NCI-H2081 (cell line): ENCODE measurements around the gene PFDN1.

Experiments used
- DNase-seq, 2 experiments: peaks; one replicate each; lab custom pipeline; 2025; lab: John Stamatoyannopoulos, UW

The PFDN1 gene

DNA sequence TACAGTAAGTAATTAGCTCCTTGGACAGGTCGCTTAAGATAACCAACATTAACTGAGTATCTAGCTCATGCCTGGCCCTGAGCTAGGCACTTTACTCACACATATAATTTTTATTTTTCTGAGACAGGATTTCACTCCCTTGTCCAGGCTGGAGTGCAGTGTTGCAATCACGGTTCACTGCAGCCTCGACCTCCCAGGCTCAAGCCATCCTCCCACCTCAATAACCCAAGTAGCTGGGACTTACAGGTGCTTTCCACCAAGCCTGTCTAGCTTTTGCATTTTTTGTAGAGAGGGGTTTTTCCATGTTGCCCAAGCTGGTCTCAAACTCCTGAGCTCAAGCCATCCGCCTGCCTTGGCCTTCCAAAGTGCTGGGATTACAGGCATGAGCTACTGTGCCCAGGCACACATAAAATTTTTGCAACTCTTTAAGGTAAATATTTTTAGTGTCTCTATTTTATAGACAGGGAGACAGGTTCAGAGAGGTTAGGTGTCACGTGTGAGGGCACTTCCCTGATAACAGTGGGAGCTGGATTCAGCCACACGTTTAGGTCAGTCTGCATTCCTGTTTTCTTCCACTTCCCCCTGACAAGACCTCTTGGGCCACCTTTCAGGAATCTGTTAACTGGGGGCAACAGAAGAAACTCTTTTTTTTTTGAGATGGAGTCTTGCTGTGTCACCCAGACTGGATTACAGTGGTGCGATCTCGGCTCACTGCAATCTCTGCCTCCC is 25.3 kb upstream of the PFDN1 start:
- DNase-seq: no peak

DNA sequence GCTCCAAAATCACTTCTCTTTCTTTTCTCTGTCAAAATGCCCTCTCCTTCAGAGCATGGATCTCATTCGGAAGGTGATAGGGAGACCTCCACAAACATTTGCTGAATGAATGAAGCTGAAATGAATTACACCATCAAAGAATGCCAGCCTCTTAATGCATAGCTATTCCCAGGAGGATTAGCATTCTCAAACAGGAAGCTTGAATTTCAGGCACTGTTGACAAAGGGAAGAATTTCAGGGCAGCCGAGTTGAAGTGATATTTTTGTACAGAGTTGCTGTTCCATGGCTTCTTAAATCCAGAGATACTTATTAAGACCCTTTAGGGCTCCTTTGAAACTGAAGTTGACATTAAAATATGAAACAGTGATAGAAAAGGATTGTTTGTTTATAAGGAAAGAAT is 24.7 kb upstream of the PFDN1 start:
- DNase-seq: peak in 1 of 2 experiments; percentile 2

DNA sequence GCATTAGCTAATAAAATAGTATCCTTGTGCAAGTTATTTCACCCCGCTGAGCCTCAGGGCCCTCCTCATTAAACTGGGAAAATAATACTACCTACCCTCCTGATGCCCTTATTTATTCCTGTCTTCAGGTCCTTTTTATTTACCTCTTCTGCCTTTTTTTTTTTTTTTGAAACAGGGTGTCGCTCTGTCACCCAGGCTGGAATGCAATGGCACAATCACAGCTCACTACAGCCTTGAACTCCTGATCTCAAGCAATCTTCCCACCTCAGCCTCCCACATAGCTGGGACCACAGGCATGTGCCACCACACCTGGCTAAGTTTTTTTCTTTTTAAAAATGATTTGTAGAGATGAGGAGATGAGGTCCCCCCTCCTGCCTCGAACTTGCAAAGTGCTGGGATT is 22.6 kb upstream of the PFDN1 start:
- no peak for DNase-seq

DNA sequence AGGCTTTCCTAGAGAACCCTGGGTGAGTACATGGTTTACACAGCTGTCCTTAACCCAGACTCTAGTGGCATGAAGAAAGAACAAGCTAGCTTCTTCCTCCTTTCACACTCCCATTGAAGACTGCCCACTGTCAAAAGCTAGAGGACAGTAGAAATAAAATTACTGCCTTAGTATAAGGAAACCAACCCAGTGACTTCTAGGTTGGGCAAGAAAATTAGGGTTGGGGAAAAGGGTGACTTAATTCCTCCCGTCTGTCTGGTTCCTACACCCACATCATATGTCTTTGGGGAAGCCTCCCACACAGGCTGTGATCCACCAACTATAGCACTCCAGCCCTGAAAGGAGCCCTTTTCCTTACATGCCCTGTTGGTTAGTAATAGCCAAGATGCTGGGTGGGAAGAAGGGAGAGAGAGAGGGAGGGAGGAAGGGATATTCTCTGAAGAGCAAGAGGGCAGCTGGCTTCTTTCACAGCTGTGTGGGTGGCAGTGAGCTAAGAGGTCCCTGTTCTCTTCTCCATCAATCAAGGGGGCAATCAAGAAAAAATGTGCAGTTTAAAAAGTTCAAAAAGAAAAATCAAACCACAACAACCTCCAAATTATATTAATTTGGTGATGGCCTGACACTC is 21.8 kb upstream of the PFDN1 start:
- no peak for DNase-seq

DNA sequence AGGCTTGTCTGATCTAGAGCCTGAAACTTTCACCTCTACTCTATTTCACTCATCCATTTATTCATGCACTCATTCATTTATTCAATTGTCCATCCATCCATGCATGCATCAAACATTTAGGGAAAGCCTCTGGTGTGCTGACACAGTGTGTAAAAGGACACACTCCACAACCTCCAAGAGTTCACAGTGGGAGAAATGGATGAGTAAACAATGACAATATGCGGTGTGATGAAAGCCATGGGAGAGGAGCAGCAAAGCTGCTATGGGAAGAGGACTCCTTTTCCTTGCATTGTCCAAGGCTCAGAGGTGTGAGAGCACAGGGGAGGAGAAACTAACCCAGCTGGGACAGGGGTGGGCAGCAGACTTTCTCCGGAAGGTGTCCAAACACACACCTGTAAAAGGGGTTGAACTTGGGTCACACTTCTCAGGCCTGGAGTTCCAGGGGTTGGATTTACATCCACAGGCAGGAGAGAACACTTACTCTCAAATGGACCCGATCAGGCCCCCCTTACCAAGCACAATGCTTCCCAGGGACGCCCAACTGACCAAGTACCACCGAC is 21.2 kb upstream of the PFDN1 start:
- DNase-seq: peak in 1 of 2 experiments; percentile 28

DNA sequence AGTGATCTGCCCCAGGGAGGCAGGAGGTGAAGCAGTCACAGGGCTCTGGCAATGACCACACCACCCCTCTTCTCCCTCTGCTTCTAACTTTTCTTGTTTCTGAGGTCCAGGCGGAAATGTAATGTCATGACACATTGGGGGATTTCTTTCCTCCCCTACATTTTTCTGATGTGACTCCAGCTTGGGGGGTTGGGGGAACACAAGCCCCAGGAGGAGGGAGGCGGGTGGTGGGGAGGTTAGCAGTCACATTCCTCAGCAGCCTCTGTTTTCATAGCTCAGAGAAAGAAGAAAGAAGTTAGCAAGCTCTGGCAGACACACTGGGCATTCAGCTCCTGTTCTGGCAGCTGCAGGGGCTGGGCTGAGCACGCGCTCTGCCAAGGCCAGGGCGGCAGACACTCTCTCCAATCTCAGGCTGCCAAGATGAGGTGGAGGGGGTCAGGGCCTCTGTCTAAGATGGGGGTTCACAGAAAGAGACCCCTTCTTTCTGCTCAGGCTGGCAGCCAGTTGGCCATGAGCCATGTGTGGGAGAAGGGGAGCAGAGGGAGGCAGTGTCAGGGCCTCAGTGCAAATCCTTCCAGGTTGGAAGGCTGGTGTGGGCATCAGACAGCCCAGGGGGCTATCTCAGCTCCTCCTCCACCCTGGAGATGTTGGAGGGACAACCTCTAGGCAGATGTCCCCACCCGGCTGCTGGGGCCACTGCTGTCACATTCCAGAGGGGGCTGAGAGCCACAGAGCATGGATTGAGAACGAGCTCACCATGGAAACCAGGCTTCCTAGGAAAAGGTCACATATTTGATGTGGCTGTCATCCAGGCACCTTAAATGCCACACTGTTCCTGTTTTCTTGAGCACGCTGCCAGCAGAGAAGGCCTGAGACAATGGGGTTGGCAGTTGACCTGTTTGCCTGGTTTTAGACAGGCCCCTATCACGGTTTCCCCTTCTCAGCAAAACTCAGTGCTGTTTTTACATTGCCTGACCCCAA is 20.1 kb upstream of the PFDN1 start:
- DNase-seq: peak in 1 of 2 experiments; percentile 28

DNA sequence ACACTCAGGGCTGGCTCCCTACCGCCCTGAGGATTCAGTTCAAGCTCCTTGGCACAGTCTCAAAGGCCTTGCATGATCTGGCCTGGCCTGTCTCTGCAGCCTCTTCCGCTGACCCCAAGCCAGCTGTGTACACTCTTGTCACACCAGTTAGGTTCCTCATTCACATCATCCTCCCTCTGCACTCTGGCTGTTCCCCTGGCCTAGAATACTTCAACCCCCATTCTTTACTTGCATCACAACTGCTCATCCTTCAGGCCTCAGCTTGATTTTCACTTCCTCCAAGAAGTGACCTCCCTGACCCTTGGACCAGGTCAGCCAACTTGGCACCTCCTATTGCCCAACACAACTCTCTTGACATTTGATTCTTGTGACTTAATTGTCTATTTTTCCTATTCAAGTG is 18.9 kb upstream of the PFDN1 start:
- no peak for DNase-seq

GRCh38 chr5:140319833-140320232 is 16.9 kb upstream of the PFDN1 start:
- no peak for DNase-seq

GRCh38 chr5:140318792-140319191 is 15.9 kb upstream of the PFDN1 start:
- DNase-seq: no peak

- no peak for DNase-seq
Observed at GRCh38 chr5:140317859-140318258, 15.0 kb upstream of the PFDN1 start.

DNA sequence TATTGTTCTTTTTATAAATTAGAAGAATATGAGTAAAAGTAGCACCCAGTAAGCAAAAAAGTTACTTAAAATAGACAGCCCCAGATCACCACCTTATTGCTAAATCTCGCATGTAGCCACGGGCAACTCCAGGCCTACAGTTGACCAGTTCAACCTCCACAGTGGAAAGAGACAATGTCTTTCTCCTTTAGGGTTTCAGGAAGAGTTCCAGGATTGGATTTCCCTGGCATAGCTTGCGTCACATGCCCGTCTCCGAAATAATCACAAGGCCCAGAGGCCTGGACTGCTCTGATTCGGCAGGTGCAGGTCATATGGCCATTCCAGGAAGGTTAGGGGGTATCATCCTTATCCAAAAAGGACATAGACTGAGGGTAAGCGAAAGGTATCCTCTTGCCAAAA is 9.9 kb upstream of the PFDN1 start:
- DNase-seq: no peak

DNA sequence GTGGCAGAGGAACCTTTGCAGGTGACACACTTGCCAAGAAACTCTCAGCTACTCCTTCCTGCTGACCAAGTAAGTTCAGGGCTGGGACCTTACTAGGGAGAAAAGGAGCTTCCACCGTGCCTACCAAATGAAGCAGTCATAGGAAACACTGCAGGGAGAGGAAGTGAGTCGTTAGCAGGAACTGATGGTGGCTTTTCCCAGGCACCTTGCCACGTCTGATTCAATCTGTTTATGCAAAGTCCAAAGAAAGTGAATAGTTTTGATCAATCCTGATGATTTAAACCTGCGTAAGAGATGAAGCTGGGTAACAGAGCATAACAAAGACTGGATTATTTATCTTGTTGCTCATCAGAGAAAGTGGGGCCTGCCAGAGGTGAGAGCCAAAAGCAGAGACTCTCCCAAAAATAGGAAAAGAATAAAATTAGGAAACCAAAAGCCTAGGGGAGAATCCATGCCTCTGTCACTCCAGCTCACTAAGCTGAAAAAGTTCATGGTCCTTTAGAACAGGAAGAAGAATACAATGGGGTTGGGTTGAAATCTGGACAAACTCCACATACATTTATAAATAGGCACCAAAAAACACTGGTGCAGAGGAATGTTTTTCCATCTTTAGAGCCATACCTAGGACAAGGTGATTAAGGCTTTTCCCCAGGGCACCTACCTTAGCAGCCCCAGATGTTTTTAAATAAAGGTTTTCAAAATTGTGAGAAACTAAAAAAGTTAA is 9.3 kb upstream of the PFDN1 start:
- no peak for DNase-seq

- no peak for DNase-seq
Observed at GRCh38 chr5:140311011-140311467, 8.1 kb upstream of the PFDN1 start.

GRCh38 chr5:140310434-140310833 is 7.5 kb upstream of the PFDN1 start:
- no peak for DNase-seq

GRCh38 chr5:140309706-140310249 is 6.9 kb upstream of the PFDN1 start:
- DNase-seq: no peak

GRCh38 chr5:140305471-140305870 is 2.6 kb upstream of the PFDN1 start:
- no peak for DNase-seq

DNA sequence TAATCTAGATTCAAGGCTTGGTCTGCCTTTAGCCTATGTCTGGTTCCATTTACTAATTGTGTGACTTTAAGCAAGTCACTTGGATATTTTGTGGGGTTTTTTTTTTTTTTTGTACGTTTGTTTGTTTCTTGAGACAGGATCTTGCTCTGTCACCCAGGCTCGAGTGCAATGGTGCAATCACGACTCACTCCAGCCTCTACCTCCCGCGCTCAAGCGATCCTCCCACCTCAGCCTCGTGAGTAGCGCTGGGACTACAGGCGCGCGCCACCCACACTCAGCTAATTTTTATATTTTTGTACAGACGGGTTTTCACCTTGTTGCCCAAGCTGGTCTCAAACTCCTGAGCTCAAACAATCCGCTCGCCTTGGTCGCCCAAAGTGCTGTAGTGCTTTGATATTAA is 1.1 kb upstream of the PFDN1 start:
- DNase-seq: no peak

DNA sequence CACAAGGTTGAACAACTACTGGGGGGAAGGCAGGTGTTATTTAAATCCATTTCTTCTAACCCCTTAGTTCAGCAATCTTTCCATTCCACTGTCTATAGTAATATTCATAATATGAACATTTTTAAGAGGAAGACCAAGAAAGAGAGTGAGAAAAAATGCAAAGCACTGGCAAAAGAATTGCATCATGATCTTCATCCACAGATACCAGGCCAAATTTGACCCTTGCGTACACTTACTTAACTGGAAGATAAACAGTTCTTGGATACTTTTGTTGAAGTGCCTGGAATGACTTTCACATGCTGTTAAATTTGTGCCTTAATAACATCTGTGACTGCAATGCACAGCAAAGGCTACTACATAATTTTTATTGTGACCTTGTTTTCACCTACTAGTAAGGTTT is 1.8 kb downstream of the PFDN1 start:
- no peak for DNase-seq

DNA sequence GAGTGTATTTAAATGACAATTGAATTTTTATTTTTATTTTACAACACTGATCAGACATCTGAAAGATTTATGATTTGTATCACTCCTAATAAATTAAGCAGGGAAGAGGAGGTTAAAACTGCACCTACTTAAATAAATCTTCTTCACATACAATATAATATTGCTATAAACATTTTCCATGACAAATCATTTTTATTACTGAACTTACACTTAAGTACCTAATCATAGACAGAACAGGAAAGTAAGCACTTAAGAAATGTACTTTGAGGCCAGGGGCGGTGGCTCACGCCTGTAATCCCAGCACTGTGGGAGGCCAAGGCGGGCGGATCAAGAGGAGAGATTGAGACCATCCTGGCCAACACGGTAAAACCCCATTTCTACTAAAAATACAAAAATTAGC is 3.8 kb downstream of the PFDN1 start:
- DNase-seq: no peak

DNA sequence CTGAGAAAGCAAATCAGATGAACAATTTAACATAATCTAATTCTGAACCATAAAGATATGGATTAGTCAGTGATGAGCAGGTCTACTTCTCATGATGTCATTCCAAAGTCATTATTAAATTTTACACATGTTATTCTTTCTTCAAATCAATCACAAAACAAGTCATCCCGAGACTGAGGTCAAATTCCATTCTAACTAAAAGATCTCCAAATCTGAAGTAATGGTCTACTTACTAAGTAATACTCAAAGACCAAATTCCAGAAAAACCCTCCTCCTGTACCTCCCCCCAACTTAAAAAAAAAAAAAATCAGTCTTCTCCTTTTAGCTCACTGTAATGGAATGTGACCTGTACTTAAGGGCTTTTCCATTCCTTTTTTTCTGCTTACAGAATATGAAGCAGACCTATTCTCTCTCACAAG is 4.7 kb downstream of the PFDN1 start:
- DNase-seq: no peak

DNA sequence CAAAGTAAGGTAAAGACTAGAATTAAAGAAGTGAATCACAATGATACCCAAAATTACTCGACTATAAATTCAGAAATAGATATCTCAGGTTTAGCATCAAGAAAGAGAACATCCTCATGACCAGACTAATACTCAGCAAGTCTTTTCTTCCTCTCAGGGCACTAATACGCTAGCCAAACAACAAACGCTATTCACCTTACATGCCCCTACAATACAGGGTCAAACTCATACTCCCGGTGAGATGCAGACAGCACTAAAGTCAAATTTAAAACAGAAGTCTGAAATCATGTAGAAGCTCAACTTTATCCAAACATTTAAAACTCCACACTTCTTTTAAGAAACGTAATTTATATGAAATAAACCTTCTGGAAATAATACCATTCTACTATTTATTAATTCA is 5.6 kb downstream of the PFDN1 start:
- no peak for DNase-seq
